Measurements from ENCODE around the gene CANT1. TPM values are rescaled to one million over a fixed set of nuclear protein-coding genes. Genes with fewer than 3 reads are reported as not detected.

CANT1 gene
- total and polyA plus RNA-seq, 2 experiments from 2014 or later: 33.0 to 36.1 TPM

- no peaks in the 10 kb centered on the region for H3K36me3 ChIP-seq (replicated peaks; ENCODE audit: insufficient read depth, low read depth)
- H4K20me1 ChIP-seq (ENCODE audit: insufficient read depth, poor library complexity, severe bottlenecking): no peaks in the 10 kb centered on the region
- no peaks in the 10 kb centered on the region for H3K9me2 ChIP-seq (replicated peaks; ENCODE audit: insufficient read depth)
- no peak overlapping the region for H3K4me2 ChIP-seq
- no peaks in the 10 kb centered on the region for H3K9me3 ChIP-seq (ENCODE audit: low read depth)
- H3K79me2 ChIP-seq: no peaks in the 10 kb centered on the region
- no peak overlapping the region for H3K27ac ChIP-seq
- H2AFZ ChIP-seq: no peak overlapping the region
- no peak for TF ChIP-seq EZH2phosphoT487 (IDR thresholded peaks at IDR 0.05; ENCODE audit: low read depth, severe bottlenecking, unreplicated experiment)
- TF ChIP-seq EZH2 (IDR thresholded peaks at IDR 0.05; ENCODE audit: borderline replicate concordance): no peak
- TF ChIP-seq CTCF (IDR thresholded peaks at IDR 0.05; ENCODE audit: poor library complexity): no peak
- no peaks in the 10 kb centered on the region for H3K27me3 ChIP-seq
- no peak for DNase-seq (ENCODE audit: low spot score)
- 90% methylated on average over 10 of the region's 10 CpGs for WGBS (ENCODE audit: low lambda C conversion rate, missing lambda C conversion rate)
- no peak overlapping the region for H3K4me3 ChIP-seq
- peaks cover 10% of the 10 kb centered on the region for H3K4me1 ChIP-seq (ENCODE audit: insufficient read depth)
Measured at GRCh38 chr17:78944956-78945355, 64.6 kb downstream of the CANT1 start.

GRCh38 chr17:78944026-78944425 is 65.5 kb downstream of the CANT1 start:
- no peak for TF ChIP-seq EZH2phosphoT487 (IDR thresholded peaks at IDR 0.05; ENCODE audit: low read depth, severe bottlenecking, unreplicated experiment)
- no peak for TF ChIP-seq EZH2 (IDR thresholded peaks at IDR 0.05; ENCODE audit: borderline replicate concordance)
- TF ChIP-seq CTCF (IDR thresholded peaks at IDR 0.05; ENCODE audit: poor library complexity): no peak
- WGBS (ENCODE audit: low lambda C conversion rate, missing lambda C conversion rate): 86% methylated on average over 7 of the region's 7 CpGs

More at GRCh38 chr17:78944026-78944425, 65.5 kb downstream of the CANT1 start:
- Histone ChIP-seq H3K27me3 (no peaks in the 10 kb centered on the region), H3K79me2 (no peaks in the 10 kb centered on the region), H3K9me2 (replicated peaks; ENCODE audit: insufficient read depth) (no peaks in the 10 kb centered on the region), H3K4me2 (no peak overlapping the region), H3K9me3 (ENCODE audit: low read depth) (no peaks in the 10 kb centered on the region), H3K27ac (no peak overlapping the region), H3K36me3 (replicated peaks; ENCODE audit: insufficient read depth, low read depth) (no peaks in the 10 kb centered on the region), H4K20me1 (ENCODE audit: insufficient read depth, poor library complexity, severe bottlenecking) (no peaks in the 10 kb centered on the region), H3K4me1 (ENCODE audit: insufficient read depth) (peaks cover 16% of the 10 kb centered on the region), H3K4me3 (no peak overlapping the region), H2AFZ (no peak overlapping the region)
- DNase-seq (ENCODE audit: low spot score): no peak

Other genes with a start within 250 kb of the CANT1 start
- 37.5 and 44.4 TPM in 2 replicates for gene CYTH1, start 227.5 kb downstream of the CANT1 start, total RNA-seq
- 38.5 and 47.6 TPM in 2 replicates for gene CYTH1, start 227.5 kb downstream of the CANT1 start, polyA plus RNA-seq
- gene USP36, start 168.9 kb downstream of the CANT1 start, total RNA-seq: 17.7 and 20.9 TPM in 2 replicates
- 26.2 and 31.6 TPM in 2 replicates for gene USP36, start 168.9 kb downstream of the CANT1 start, polyA plus RNA-seq
- gene CEP295NL, start 106.6 kb downstream of the CANT1 start, total RNA-seq: 0.44 and 0.97 TPM in 2 replicates
- gene CEP295NL, start 106.6 kb downstream of the CANT1 start, polyA plus RNA-seq: 0.17 and 0.91 TPM in 2 replicates
- 54.7 and 63.3 TPM in 2 replicates for gene TIMP2, start 84.4 kb downstream of the CANT1 start, total RNA-seq
- 20.9 and 23.3 TPM in 2 replicates for gene TIMP2, start 84.4 kb downstream of the CANT1 start, polyA plus RNA-seq
- 224 and 305 TPM in 2 replicates for gene LGALS3BP, start 29.8 kb downstream of the CANT1 start, total RNA-seq
- 787 and 811 TPM in 2 replicates for gene LGALS3BP, start 29.8 kb downstream of the CANT1 start, polyA plus RNA-seq
- 9.5 and 12.8 TPM in 2 replicates for gene C1QTNF1, start 14.4 kb upstream of the CANT1 start, total RNA-seq
- 13.3 and 14.7 TPM in 2 replicates for gene C1QTNF1, start 14.4 kb upstream of the CANT1 start, polyA plus RNA-seq
- gene ENGASE, start 65.1 kb upstream of the CANT1 start, total RNA-seq: 17.5 and 34.0 TPM in 2 replicates
- 24.4 and 46.2 TPM in 2 replicates for gene ENGASE, start 65.1 kb upstream of the CANT1 start, polyA plus RNA-seq

Data from hepatocyte (in vitro differentiated cells).